GM12801 (cell line): ENCODE results near the gene C1orf87.

Experiments used
- TF ChIP-seq, protein P1 (sequence below): IDR thresholded peaks from one replicate; pipeline ENCODE4 v1.5.1; 2011; ENCODE audit warnings: control low read depth; ENCODE audit not compliant: insufficient read length; ENCODE audit errors: extremely low read depth

C1orf87 gene

DNA sequence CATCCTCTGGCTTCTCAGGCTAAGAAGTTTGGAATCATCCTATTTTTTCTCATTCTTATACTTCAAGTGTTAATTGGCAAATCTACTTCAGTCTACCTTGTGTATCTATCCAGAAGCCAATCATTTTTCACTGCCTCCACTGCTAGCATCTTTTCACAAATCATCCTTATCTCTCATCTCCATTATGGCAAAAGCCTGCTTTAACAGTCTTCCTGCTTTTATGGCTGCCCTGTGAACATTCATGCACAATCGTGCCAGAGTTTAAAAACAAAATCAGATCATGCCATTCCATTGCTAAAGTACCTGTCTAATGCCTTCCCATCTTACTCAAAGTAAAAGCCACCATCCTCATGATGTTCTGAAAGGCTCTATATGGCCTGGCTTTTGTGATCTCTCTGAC is 127.8 kb downstream of the C1orf87 start:
- TF ChIP-seq, protein P1, sequence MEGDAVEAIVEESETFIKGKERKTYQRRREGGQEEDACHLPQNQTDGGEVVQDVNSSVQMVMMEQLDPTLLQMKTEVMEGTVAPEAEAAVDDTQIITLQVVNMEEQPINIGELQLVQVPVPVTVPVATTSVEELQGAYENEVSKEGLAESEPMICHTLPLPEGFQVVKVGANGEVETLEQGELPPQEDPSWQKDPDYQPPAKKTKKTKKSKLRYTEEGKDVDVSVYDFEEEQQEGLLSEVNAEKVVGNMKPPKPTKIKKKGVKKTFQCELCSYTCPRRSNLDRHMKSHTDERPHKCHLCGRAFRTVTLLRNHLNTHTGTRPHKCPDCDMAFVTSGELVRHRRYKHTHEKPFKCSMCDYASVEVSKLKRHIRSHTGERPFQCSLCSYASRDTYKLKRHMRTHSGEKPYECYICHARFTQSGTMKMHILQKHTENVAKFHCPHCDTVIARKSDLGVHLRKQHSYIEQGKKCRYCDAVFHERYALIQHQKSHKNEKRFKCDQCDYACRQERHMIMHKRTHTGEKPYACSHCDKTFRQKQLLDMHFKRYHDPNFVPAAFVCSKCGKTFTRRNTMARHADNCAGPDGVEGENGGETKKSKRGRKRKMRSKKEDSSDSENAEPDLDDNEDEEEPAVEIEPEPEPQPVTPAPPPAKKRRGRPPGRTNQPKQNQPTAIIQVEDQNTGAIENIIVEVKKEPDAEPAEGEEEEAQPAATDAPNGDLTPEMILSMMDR: no peak
